GM13976 (cell line): ENCODE data around the gene SCYGR3.

ENCODE experiments used
- DNase-seq: peaks from one replicate; pipeline ENCODE4 v3.0.0; 2012; ENCODE audit warnings: low spot score
- in situ Hi-C: fragments of 300-500 bp; cut with MboI; formaldehyde crosslinking; loops from one replicate; pipeline ENCODE4 v1.12.0; 2022; ENCODE audit warnings: low sequenced_read_pairs, mixed read lengths, inconsistent platforms; ENCODE audit not compliant: unreplicated experiment
- TF ChIP-seq, protein P1 (sequence below): IDR thresholded peaks from 2 replicates; pipeline ENCODE4 v1.5.1; 2012; ENCODE audit warnings: borderline replicate concordance, mild to moderate bottlenecking; ENCODE audit not compliant: insufficient read depth; ENCODE audit errors: extremely low read depth, missing control alignments, control extremely low read depth

Gene SCYGR3

DNA sequence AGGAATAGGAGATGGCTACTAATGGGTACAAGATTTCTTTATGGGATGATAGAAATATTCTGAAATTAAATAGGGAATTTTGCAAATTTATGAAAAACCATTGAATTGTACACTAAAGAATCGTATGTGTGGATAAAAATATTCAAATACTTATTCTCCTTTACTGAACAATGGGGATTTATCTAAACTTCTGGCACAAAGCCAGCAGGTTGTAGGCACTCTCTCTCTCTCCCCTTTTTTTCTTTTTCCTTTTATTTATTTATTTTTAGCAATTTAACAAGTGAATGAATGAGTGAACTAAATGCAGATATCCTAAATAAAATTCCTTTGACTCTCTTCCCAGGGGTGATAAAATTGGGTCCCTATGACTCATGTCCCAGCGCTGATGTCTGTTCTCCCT is 37.8 kb downstream of the SCYGR3 start:
- in situ Hi-C loops = no loop called here
- DNase-seq = no peak
- TF ChIP-seq, protein P1, sequence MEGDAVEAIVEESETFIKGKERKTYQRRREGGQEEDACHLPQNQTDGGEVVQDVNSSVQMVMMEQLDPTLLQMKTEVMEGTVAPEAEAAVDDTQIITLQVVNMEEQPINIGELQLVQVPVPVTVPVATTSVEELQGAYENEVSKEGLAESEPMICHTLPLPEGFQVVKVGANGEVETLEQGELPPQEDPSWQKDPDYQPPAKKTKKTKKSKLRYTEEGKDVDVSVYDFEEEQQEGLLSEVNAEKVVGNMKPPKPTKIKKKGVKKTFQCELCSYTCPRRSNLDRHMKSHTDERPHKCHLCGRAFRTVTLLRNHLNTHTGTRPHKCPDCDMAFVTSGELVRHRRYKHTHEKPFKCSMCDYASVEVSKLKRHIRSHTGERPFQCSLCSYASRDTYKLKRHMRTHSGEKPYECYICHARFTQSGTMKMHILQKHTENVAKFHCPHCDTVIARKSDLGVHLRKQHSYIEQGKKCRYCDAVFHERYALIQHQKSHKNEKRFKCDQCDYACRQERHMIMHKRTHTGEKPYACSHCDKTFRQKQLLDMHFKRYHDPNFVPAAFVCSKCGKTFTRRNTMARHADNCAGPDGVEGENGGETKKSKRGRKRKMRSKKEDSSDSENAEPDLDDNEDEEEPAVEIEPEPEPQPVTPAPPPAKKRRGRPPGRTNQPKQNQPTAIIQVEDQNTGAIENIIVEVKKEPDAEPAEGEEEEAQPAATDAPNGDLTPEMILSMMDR = no peak

DNA sequence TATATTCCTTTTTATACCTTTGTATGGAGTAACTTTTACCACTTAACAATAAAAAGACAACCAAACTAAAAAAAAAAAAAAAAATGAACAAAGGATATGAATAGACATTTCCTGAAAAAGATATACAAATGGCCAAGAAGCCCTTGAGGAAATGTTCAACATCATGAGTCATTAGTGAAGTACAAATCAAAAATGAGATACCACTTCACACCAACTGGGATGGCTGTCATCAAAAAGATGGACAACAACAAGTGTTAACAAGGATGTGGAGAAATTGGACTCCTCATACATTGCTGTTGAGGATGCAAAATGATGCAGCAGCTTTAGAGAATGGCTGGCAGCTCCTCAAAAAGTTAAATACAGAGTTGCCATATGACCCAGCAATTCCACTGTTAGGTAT is 38.5 kb downstream of the SCYGR3 start:
- no peak for DNase-seq
- in situ Hi-C loops = no loop called here
- TF ChIP-seq, protein P1 = no peak

DNA sequence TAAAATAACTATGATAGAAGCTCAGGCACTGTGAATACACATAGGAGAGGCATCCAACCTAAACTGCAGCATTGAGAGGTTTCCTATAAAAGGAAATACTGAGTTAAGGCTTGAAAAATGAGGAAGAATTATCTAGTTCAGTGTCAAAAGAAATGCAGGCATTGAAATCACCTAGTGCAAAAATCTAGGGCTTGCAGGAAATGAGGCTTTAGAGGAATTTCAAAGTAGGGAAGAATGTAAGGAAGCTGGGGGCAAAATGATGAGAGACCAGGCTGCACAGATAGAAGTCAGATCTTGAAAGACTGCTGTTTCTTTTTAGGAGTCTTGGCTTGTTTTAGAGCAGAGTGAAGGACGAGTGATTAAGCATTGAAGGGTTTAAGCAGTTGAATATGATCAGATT is 44.0 kb downstream of the SCYGR3 start:
- TF ChIP-seq, protein P1 = no peak
- DNase-seq = no peak
- in situ Hi-C loops = no loop called here

DNA sequence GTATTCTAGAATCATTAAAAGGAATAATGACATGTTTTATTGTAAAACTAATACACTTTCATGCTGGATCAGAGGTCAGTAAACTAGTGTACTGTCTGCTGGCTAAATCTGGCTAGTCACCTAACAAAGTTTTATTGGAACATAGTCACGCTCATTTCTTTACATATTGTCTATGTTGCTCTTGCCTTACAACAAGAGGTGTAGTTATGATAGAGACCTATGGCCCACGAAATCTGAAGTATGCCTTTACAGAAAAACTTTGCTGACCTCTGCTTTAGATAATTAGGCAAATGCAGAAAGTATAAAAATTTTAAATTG is 45.8 kb downstream of the SCYGR3 start:
- TF ChIP-seq, protein P1 = no peak
- in situ Hi-C loops = no loop called here
- no peak for DNase-seq

DNA sequence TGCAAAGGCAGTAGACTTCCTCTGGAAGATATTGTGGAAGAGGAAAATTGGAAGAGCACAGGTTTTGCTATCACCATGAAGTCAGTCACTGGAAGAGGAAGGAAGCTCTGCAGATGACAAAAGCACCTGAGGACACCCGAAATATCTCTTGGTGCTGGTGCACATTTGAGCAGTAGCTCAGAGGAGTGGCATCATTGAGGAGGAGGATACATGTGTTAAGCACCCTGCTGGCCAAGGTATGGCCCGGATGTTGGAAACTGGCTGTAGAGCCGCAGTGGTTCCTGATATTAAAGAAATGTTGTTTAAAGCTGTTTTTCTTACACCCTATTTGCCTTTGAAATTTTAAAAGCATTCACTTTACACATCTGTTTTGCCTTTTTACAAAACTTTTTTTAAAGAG is 48.6 kb downstream of the SCYGR3 start:
- in situ Hi-C loops = no loop called here

DNA sequence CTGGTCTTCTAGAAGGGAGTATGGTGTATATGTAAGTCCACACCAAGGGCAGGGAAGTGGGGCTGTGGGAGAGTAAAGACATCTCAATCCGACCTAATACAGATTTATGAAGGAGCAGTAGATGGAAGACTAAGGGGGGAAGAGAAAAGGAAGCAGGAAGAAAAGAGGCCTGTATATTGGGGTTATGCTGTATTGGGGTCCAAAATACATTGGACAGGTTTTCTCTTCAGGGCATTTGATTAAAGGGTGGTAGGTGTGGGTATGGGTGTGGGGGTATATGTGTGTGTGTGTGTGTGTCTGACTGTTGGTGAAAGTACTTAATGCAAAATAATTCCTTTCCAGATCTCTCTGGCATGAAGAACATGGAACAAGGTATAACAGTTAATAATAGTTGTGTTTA is 49.6 kb downstream of the SCYGR3 start:
- in situ Hi-C loops = no loop called here
- TF ChIP-seq, protein P1 = no peak
- no peak for DNase-seq

More for the DNA sequence above, 48.6 kb downstream of the SCYGR3 start:
- no peak for DNase-seq
- TF ChIP-seq, protein P1 = no peak
